Measurements from ENCODE around the gene SALL3.

Gene SALL3

GRCh38 chr18:78978349-78979055, 1.1 kb upstream of the SALL3 start (continued):
- TF ChIP-seq CREB5 (CRISPR knock-in tag; IDR thresholded peaks at IDR 0.05; ENCODE audit: low read depth) = no peak

GRCh38 chr18:78979056-78979729, 425 bp upstream of the SALL3 start:
- no peak for TF ChIP-seq PATZ1 (CRISPR knock-in tag; IDR thresholded peaks at IDR 0.05; ENCODE audit: borderline replicate concordance)
- no peak for TF ChIP-seq BACH2 (CRISPR knock-in tag; IDR thresholded peaks at IDR 0.05; ENCODE audit: borderline replicate concordance)
- TF ChIP-seq ZC3H10 (CRISPR knock-in tag; IDR thresholded peaks at IDR 0.05) = no peak
- TF ChIP-seq CREB5 (CRISPR knock-in tag; IDR thresholded peaks at IDR 0.05; ENCODE audit: low read depth) = no peak
- no peak for TF ChIP-seq GLIS3 (CRISPR knock-in tag; IDR thresholded peaks at IDR 0.05)
- TF ChIP-seq ZNF70 (CRISPR knock-in tag; IDR thresholded peaks at IDR 0.05) = no peak
- no peak for TF ChIP-seq CSRNP3 (CRISPR knock-in tag; IDR thresholded peaks at IDR 0.05)
- no peak for TF ChIP-seq SNAI2 (CRISPR knock-in tag; IDR thresholded peaks at IDR 0.05)
- no peak for TF ChIP-seq ESRRG (CRISPR knock-in tag; IDR thresholded peaks at IDR 0.05)
- TF ChIP-seq OSR1 (CRISPR knock-in tag; IDR thresholded peaks at IDR 0.05) = no peak
- TF ChIP-seq ZFP30 (CRISPR knock-in tag; IDR thresholded peaks at IDR 0.05) = no peak
- TF ChIP-seq ARNTL (CRISPR knock-in tag; IDR thresholded peaks at IDR 0.05; ENCODE audit: borderline replicate concordance, low read depth) = no peak
- no peak for TF ChIP-seq ZNF565 (CRISPR knock-in tag; conservative IDR thresholded peaks at IDR 0.05; ENCODE audit: low read depth)
- TF ChIP-seq CSDC2 (CRISPR knock-in tag; IDR thresholded peaks at IDR 0.05) = no peak
- TF ChIP-seq TSHZ2 (CRISPR knock-in tag; IDR thresholded peaks at IDR 0.05) = no peak
- ATAC-seq = no peak

GRCh38 chr18:78980279-78980771, 707 bp downstream of the SALL3 start:
- no peak for ATAC-seq
- TF ChIP-seq TOX (CRISPR knock-in tag; IDR thresholded peaks at IDR 0.05; ENCODE audit: borderline replicate concordance) (no peak), CSRNP3 (CRISPR knock-in tag; IDR thresholded peaks at IDR 0.05) (no peak), SNAI2 (CRISPR knock-in tag; IDR thresholded peaks at IDR 0.05) (no peak), OSR1 (CRISPR knock-in tag; IDR thresholded peaks at IDR 0.05) (no peak), ZNF8 (CRISPR knock-in tag; IDR thresholded peaks at IDR 0.05) (no peak)
